Measurements from ENCODE around the gene AKR7A3. TPM values are rescaled to one million over a fixed set of nuclear protein-coding genes. Genes with fewer than 3 reads are reported as not detected.

Gene AKR7A3
- total and polyA plus RNA-seq, 10 of the 15 experiments (the other 5 are each of a cell fraction or from before 2014, with no cell fraction given) = 0.10 to 1.1 (median 0.25) TPM; not detected in 2

DNA sequence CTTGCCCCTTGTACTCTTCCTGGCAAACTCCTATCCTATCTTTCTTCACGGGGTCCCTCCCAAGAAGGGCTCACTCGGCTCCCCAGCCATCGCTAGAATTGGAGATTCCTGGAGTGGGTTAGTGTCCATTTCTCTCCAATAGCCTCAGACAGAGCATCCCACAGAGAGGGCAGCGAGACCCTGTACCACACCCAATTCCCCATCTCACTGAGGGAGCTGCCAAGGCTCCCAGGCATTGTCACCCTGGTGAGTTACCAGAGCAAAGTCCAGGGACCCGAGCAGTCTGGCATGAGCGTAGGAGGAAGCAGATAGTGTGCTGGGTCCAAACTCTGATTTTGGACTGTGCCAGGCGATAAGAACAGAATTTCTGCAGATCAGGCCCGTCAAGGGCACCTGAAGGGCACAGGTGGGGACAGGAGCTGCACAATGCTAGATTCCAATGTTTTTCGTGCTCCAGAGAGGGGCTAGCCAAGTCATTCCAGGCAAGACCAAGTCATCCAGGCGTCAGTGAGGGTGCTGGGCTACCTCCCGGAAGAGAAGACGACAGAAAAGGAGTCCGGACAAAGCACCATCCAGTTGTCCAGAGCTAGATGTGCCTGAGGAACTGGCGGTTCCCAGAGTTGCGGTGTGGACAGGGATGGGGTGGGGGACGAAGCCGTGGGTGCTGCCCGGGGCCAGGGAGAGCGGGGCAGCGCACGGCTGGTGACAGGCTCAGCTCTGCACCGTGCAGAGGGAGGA lies 15.3 kb downstream of the AKR7A3 start:
- no peaks in the 10 kb centered on the region for H3K4me1 ChIP-seq (ENCODE audit: control insufficient read depth, insufficient read depth, low read length)
- no peaks in the 10 kb centered on the region for H3K27me3 ChIP-seq (replicated peaks in 1 of 2; ENCODE audit: control insufficient read depth in 2 of 2, insufficient read depth in 2 of 2, low read length in 1 of 2)
- in situ Hi-C loops (cut with MboI) (no loop called here), intact Hi-C loops (cut with micrococcal nuclease; ENCODE audit: unreplicated experiment) (no loop called here)
- H3K4me3 ChIP-seq = no peak overlapping the region
- SMC1A ChIA-PET (ENCODE audit: uncharacterized antibody, unreplicated experiment) = no interaction called here
- FAIRE-seq (no peak), ATAC-seq (no peak), DNase-seq (ENCODE audit: low read depth, low spot score) (no peak)
- POLR2A ChIA-PET = no interaction called here
- no peak overlapping the region for H2AFZ ChIP-seq (ENCODE audit: control insufficient read depth, low read depth, low read length)
- no peak overlapping the region for H3K27ac ChIP-seq (ENCODE audit: control insufficient read depth, insufficient read depth)
- RAD21 ChIA-PET (ENCODE audit: unreplicated experiment) = no interaction called here
- no peaks in the 10 kb centered on the region for H3K79me2 ChIP-seq (ENCODE audit: control insufficient read depth, insufficient read depth, low read length)
- H3K4me2 ChIP-seq (ENCODE audit: control insufficient read depth, insufficient read depth) = no peak overlapping the region
- CTCF ChIA-PET = no interaction called here
- no peaks in the 10 kb centered on the region for H4K20me1 ChIP-seq (ENCODE audit: control insufficient read depth, insufficient read depth)
- peaks cover 2% of the 10 kb centered on the region; the same call in 1 of the 3 replicates for H3K9me3 ChIP-seq (replicated peaks; ENCODE audit: control insufficient read depth, insufficient read depth, low read length)
- H3K9ac ChIP-seq (ENCODE audit: control insufficient read depth, insufficient read depth, low read length) = no peak overlapping the region
- no TSS peak for BruUV-seq (replicated peaks)
- no peak for TF ChIP-seq SREBF2 (IDR thresholded peaks at IDR 0.05; ENCODE audit: low read length)
- TF ChIP-seq ATF7 (IDR thresholded peaks at IDR 0.05; ENCODE audit: low read depth) = no peak
- no peak for TF ChIP-seq SIX5 (IDR thresholded peaks at IDR 0.05; ENCODE audit: low read depth, low read length, severe bottlenecking)
- TF ChIP-seq, protein P1, sequence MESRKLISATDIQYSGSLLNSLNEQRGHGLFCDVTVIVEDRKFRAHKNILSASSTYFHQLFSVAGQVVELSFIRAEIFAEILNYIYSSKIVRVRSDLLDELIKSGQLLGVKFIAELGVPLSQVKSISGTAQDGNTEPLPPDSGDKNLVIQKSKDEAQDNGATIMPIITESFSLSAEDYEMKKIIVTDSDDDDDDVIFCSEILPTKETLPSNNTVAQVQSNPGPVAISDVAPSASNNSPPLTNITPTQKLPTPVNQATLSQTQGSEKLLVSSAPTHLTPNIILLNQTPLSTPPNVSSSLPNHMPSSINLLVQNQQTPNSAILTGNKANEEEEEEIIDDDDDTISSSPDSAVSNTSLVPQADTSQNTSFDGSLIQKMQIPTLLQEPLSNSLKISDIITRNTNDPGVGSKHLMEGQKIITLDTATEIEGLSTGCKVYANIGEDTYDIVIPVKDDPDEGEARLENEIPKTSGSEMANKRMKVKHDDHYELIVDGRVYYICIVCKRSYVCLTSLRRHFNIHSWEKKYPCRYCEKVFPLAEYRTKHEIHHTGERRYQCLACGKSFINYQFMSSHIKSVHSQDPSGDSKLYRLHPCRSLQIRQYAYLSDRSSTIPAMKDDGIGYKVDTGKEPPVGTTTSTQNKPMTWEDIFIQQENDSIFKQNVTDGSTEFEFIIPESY (IDR thresholded peaks at IDR 0.05) = no peak
- no peak for TF ChIP-seq HDAC6 (IDR thresholded peaks at IDR 0.05; ENCODE audit: unreplicated experiment)
- TF ChIP-seq JUNB (IDR thresholded peaks at IDR 0.05) = no peak
- TF ChIP-seq ASH2L (IDR thresholded peaks at IDR 0.05; ENCODE audit: borderline replicate concordance, low read depth) = no peak
- no peak for TF ChIP-seq GABPA (IDR thresholded peaks at IDR 0.05; ENCODE audit: low read depth)
- TF ChIP-seq MEF2B (IDR thresholded peaks at IDR 0.05; ENCODE audit: partially characterized antibody, poor library complexity, severe bottlenecking) = no peak
- TF ChIP-seq WRNIP1 (IDR thresholded peaks at IDR 0.05; ENCODE audit: borderline replicate concordance, low read depth, low read length) = no peak
- TF ChIP-seq NR2C2 (IDR thresholded peaks at IDR 0.05; ENCODE audit: borderline replicate concordance, control insufficient read depth, insufficient read length, low read depth) = no peak
- no peak for TF ChIP-seq NFYA (IDR thresholded peaks at IDR 0.05; ENCODE audit: borderline replicate concordance, low read depth, low read length)
- no peak for TF ChIP-seq STAT1 (conservative IDR thresholded peaks at IDR 0.05)
- TF ChIP-seq KAT2A (conservative IDR thresholded peaks at IDR 0.05; ENCODE audit: control insufficient read depth, low read depth, low read length) = no peak
- no peak for TF ChIP-seq PAX8 (IDR thresholded peaks at IDR 0.05)
- TF ChIP-seq RB1 (IDR thresholded peaks at IDR 0.05; ENCODE audit: borderline replicate concordance) = no peak
- no peak for TF ChIP-seq MYB (IDR thresholded peaks at IDR 0.05; ENCODE audit: borderline replicate concordance, low read depth, low read length)
- TF ChIP-seq, protein P2, sequence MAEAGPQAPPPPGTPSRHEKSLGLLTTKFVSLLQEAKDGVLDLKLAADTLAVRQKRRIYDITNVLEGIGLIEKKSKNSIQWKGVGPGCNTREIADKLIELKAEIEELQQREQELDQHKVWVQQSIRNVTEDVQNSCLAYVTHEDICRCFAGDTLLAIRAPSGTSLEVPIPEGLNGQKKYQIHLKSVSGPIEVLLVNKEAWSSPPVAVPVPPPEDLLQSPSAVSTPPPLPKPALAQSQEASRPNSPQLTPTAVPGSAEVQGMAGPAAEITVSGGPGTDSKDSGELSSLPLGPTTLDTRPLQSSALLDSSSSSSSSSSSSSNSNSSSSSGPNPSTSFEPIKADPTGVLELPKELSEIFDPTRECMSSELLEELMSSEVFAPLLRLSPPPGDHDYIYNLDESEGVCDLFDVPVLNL (IDR thresholded peaks at IDR 0.05; ENCODE audit: low read depth, low read length) = no peak
- no peaks in the 10 kb centered on the region for H3K36me3 ChIP-seq (ENCODE audit: control insufficient read depth in 2 of 2, insufficient read depth in 2 of 2, low read length in 1 of 2)
- WGBS (ENCODE audit: insufficient coverage, insufficient replicate concordance, low lambda C conversion rate, missing lambda C conversion rate) = 50% methylated on average over 14 of the region's 22 CpGs

All from GM12878 (cell line).